ENCODE data around the gene ZDHHC21.

ZDHHC21 gene

DNA sequence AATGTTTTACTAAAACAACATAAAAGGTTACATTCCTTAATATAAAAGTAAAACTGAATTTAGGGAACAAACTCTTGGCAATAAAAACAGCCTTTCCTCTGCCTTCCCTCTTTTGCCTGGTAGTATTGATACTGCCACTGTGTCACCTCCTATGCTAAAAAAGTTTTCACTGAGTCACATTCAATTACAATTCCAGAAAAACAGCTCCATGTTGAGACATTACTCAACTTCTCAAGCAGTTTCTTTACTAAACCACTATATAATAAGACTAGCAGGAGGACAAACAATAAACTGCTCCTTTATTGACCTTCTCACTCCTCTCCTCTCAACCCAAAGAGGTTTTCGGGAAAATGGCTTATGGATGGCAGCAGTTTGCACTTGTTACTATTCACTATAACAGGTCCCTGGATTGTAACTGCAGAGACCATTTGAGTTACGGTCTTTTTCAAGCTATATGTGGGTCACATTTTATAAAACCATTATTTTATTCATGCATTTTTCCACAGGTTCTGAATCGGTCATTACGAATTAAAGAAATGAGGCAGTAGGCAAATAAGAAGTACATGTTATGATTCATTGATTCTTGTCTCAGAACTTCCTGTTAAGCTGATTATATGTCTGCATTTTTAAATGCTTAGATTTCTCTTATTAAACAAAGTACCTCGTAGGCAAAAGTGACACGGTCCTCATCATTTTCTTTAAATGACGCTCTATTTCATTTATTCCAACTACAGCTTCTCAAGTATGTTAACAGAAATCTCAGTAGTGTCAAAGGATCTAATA, 2.1 kb downstream of the ZDHHC21 start:
- TF ChIP-seq, protein P1, sequence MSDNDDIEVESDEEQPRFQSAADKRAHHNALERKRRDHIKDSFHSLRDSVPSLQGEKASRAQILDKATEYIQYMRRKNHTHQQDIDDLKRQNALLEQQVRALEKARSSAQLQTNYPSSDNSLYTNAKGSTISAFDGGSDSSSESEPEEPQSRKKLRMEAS (IDR thresholded peaks at IDR 0.05) = no peak
- no peak for TF ChIP-seq CEBPB (IDR thresholded peaks at IDR 0.05)
- TF ChIP-seq CREB1 (IDR thresholded peaks at IDR 0.05; ENCODE audit: low read depth) = no peak
- TF ChIP-seq FOXM1 (IDR thresholded peaks at IDR 0.05; ENCODE audit: borderline replicate concordance, low read depth) = no peak
- no peak for TF ChIP-seq EP300 (IDR thresholded peaks at IDR 0.05; ENCODE audit: borderline replicate concordance)
- TF ChIP-seq RAD21 (IDR thresholded peaks at IDR 0.05; ENCODE audit: low read depth) = no peak
- TF ChIP-seq TCF12 (IDR thresholded peaks at IDR 0.05; ENCODE audit: low read depth) = no peak
- no peak for TF ChIP-seq YY1 (IDR thresholded peaks at IDR 0.05; ENCODE audit: low read depth)
- TF ChIP-seq ZBTB7A (IDR thresholded peaks at IDR 0.05; ENCODE audit: low read depth) = no peak
- TF ChIP-seq EGR1 (IDR thresholded peaks at IDR 0.05) = no peak
- no peak for TF ChIP-seq TEAD4 (IDR thresholded peaks at IDR 0.05)
- TF ChIP-seq, protein P2, sequence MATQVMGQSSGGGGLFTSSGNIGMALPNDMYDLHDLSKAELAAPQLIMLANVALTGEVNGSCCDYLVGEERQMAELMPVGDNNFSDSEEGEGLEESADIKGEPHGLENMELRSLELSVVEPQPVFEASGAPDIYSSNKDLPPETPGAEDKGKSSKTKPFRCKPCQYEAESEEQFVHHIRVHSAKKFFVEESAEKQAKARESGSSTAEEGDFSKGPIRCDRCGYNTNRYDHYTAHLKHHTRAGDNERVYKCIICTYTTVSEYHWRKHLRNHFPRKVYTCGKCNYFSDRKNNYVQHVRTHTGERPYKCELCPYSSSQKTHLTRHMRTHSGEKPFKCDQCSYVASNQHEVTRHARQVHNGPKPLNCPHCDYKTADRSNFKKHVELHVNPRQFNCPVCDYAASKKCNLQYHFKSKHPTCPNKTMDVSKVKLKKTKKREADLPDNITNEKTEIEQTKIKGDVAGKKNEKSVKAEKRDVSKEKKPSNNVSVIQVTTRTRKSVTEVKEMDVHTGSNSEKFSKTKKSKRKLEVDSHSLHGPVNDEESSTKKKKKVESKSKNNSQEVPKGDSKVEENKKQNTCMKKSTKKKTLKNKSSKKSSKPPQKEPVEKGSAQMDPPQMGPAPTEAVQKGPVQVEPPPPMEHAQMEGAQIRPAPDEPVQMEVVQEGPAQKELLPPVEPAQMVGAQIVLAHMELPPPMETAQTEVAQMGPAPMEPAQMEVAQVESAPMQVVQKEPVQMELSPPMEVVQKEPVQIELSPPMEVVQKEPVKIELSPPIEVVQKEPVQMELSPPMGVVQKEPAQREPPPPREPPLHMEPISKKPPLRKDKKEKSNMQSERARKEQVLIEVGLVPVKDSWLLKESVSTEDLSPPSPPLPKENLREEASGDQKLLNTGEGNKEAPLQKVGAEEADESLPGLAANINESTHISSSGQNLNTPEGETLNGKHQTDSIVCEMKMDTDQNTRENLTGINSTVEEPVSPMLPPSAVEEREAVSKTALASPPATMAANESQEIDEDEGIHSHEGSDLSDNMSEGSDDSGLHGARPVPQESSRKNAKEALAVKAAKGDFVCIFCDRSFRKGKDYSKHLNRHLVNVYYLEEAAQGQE (IDR thresholded peaks at IDR 0.05; ENCODE audit: low read depth) = no peak
- TF ChIP-seq, protein P3, sequence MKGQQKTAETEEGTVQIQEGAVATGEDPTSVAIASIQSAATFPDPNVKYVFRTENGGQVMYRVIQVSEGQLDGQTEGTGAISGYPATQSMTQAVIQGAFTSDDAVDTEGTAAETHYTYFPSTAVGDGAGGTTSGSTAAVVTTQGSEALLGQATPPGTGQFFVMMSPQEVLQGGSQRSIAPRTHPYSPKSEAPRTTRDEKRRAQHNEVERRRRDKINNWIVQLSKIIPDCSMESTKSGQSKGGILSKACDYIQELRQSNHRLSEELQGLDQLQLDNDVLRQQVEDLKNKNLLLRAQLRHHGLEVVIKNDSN (IDR thresholded peaks at IDR 0.05) = no peak
- TF ChIP-seq TAF1 (IDR thresholded peaks at IDR 0.05; ENCODE audit: low read depth) = no peak

DNA sequence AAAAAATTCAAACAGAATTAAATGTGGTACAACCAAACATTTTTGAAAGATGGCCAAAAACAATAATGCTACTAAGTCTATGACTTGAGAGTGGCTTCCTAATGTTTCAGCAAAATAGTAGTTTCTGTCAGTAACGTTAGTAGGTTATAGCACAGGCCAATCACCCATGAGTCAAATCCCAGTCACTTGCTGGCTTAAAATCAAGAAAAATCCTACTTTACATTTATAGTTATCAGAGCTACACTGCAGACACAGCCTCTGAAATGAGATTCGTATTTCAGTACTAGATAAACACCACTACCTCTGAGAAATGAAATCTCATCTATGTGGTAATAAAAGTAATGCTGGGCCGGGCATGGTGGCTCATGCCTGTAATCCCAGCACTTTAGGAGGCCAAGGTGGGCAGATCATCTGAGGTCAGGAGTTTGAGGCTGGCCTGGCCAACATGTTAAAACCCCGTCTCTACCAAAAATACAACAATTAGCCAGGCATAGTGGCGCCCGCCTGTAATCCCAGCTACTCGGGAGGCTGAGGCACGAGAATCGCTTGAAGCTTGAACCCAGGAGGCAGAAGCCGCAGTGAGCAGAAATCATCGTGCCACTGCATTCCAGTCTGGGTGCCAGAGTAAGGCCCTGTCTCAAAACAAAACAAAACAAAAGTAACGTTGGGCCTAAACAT, 6.1 kb downstream of the ZDHHC21 start:
- TF ChIP-seq CREB1 (IDR thresholded peaks at IDR 0.05; ENCODE audit: low read depth) = no peak
- no peak for TF ChIP-seq TEAD4 (IDR thresholded peaks at IDR 0.05)
- TF ChIP-seq TAF1 (IDR thresholded peaks at IDR 0.05; ENCODE audit: low read depth) = no peak

DNA sequence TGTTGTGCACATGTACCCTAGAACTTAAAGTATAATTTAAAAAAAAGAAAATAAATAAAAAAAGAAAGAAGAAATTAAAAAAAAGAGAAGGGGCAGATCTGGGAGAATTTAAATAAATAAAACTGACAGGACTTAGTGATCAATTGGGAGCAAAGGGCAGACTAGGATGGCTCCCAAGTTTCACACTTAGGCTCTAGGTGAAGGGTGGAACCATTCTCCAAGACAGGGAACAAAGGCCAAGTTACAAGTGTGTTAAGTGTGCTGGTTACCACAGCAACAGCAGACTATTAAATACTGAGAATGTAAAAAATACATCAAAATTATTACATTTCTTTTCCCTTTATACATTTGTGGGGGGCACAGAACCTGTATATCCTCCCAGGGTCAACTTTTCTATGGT, 7.1 kb downstream of the ZDHHC21 start:
- TF ChIP-seq EP300 (IDR thresholded peaks at IDR 0.05; ENCODE audit: borderline replicate concordance) (no peak), TCF12 (IDR thresholded peaks at IDR 0.05; ENCODE audit: low read depth) (no peak), YY1 (IDR thresholded peaks at IDR 0.05; ENCODE audit: low read depth) (no peak), TAF1 (IDR thresholded peaks at IDR 0.05; ENCODE audit: low read depth) (no peak), NFIC (IDR thresholded peaks at IDR 0.05) (no peak), CEBPB (IDR thresholded peaks at IDR 0.05) (no peak), RAD21 (IDR thresholded peaks at IDR 0.05; ENCODE audit: low read depth) (no peak), EGR1 (IDR thresholded peaks at IDR 0.05) (no peak), ZBTB7A (IDR thresholded peaks at IDR 0.05; ENCODE audit: low read depth) (no peak), FOXM1 (IDR thresholded peaks at IDR 0.05; ENCODE audit: borderline replicate concordance, low read depth) (no peak), TEAD4 (IDR thresholded peaks at IDR 0.05) (no peak), CREB1 (IDR thresholded peaks at IDR 0.05; ENCODE audit: low read depth) (no peak)
- TF ChIP-seq, protein P2 (IDR thresholded peaks at IDR 0.05; ENCODE audit: low read depth) = no peak
- TF ChIP-seq, protein P3 (IDR thresholded peaks at IDR 0.05) = no peak
- TF ChIP-seq, protein P1 (IDR thresholded peaks at IDR 0.05) = no peak

DNA sequence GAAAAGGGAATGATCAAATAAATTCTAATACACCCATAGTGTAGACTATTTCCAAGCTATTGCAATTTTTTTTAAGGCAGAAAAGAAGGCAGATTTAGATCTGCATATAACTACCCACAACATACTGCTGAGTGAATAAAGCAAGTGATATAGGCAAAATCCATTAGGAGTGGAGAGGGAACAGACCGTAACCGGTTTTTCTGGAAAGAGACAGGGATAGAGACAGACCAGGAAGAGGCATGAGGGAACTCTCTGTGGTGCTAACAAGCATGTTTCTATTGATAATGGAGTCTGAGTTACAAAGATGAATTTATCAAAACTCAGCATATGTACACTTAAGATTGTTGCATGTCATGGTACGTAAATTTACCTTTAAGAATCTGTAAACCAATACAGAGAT, 14.5 kb downstream of the ZDHHC21 start:
- no peak for TF ChIP-seq CEBPB (IDR thresholded peaks at IDR 0.05)
- no peak for TF ChIP-seq TCF12 (IDR thresholded peaks at IDR 0.05; ENCODE audit: low read depth)
- TF ChIP-seq TAF1 (IDR thresholded peaks at IDR 0.05; ENCODE audit: low read depth) = no peak
- TF ChIP-seq TEAD4 (IDR thresholded peaks at IDR 0.05) = no peak
- TF ChIP-seq NFIC (IDR thresholded peaks at IDR 0.05) = no peak
- TF ChIP-seq RAD21 (IDR thresholded peaks at IDR 0.05; ENCODE audit: low read depth) = no peak
- TF ChIP-seq FOXM1 (IDR thresholded peaks at IDR 0.05; ENCODE audit: borderline replicate concordance, low read depth) = no peak
- no peak for TF ChIP-seq EGR1 (IDR thresholded peaks at IDR 0.05)
- TF ChIP-seq, protein P3 (IDR thresholded peaks at IDR 0.05) = no peak
- TF ChIP-seq CREB1 (IDR thresholded peaks at IDR 0.05; ENCODE audit: low read depth) = no peak
- TF ChIP-seq EP300 (IDR thresholded peaks at IDR 0.05; ENCODE audit: borderline replicate concordance) = no peak
- TF ChIP-seq ZBTB7A (IDR thresholded peaks at IDR 0.05; ENCODE audit: low read depth) = no peak
- TF ChIP-seq, protein P1 (IDR thresholded peaks at IDR 0.05) = no peak
- no peak for TF ChIP-seq YY1 (IDR thresholded peaks at IDR 0.05; ENCODE audit: low read depth)
- TF ChIP-seq, protein P2 (IDR thresholded peaks at IDR 0.05; ENCODE audit: low read depth) = no peak

Data from Ishikawa (cell line).